Inflammatory macrophage (primary cell): Measurements from ENCODE around the gene NFASC.

ENCODE experiments used
- DNase-seq, 2 donors: peaks; one replicate each; pipeline ENCODE4 v3.0.0-alpha.2; 2020 to 2022

NFASC gene

GRCh38 chr1:204859861-204860267, 10.8 kb upstream of the NFASC start:
- no peak for DNase-seq

- no peak for DNase-seq
These were observed 7.6 kb upstream of the NFASC start for GRCh38 chr1:204863024-204863423.

GRCh38 chr1:204863730-204864129, 6.9 kb upstream of the NFASC start:
- no peak for DNase-seq

- no peak for DNase-seq
These were observed 4.5 kb upstream of the NFASC start for GRCh38 chr1:204866051-204866596.

GRCh38 chr1:204867203-204867602, 3.5 kb upstream of the NFASC start:
- DNase-seq, result no peak

- DNase-seq, result no peak
These were observed 2.9 kb upstream of the NFASC start for GRCh38 chr1:204867666-204868339.

GRCh38 chr1:204868340-204868700, 2.3 kb upstream of the NFASC start:
- DNase-seq, result no peak

- DNase-seq, result no peak
These were observed 1.6 kb upstream of the NFASC start for GRCh38 chr1:204869097-204869496.

GRCh38 chr1:204871405-204872037, 859 bp downstream of the NFASC start:
- no peak for DNase-seq

- DNase-seq, result no peak
These were observed 1.7 kb downstream of the NFASC start for GRCh38 chr1:204872262-204872881.

GRCh38 chr1:204873176-204873575, 2.5 kb downstream of the NFASC start:
- DNase-seq, result no peak

- no peak for DNase-seq
These were observed 3.1 kb downstream of the NFASC start for GRCh38 chr1:204873714-204874113.

GRCh38 chr1:204874274-204874673, 3.6 kb downstream of the NFASC start:
- no peak for DNase-seq

- DNase-seq, result no peak
These were observed 4.6 kb downstream of the NFASC start for GRCh38 chr1:204875255-204875654.

GRCh38 chr1:204878621-204879234, 8.1 kb downstream of the NFASC start:
- DNase-seq, result no peak

- DNase-seq, result no peak
These were observed 8.7 kb downstream of the NFASC start for GRCh38 chr1:204879351-204879750.

- no peak for DNase-seq
These were observed 10.2 kb downstream of the NFASC start for GRCh38 chr1:204880906-204881305.

GRCh38 chr1:204882479-204882878, 11.8 kb downstream of the NFASC start:
- DNase-seq, result no peak

GRCh38 chr1:204883405-204883804, 12.7 kb downstream of the NFASC start:
- no peak for DNase-seq

GRCh38 chr1:204885288-204885711, 14.6 kb downstream of the NFASC start:
- no peak for DNase-seq

- no peak for DNase-seq
These were observed 15.1 kb downstream of the NFASC start for GRCh38 chr1:204885790-204886189.

GRCh38 chr1:204887846-204888245, 17.2 kb downstream of the NFASC start:
- no peak for DNase-seq

GRCh38 chr1:204888294-204888693, 17.6 kb downstream of the NFASC start:
- DNase-seq, result no peak
